GM18526 (cell line): Measurements from ENCODE around the gene BUD23.

ENCODE experiments used
- POLR2A ChIP-seq: IDR thresholded peaks from 3 replicates; pipeline ENCODE4 v1.6.1; 2011; ENCODE audit not compliant: insufficient read length; ENCODE audit errors: extremely low read depth

BUD23 gene

GRCh38 chr7:73683788-73684693 is 644 bp downstream of the BUD23 start:
- no peak for TF ChIP-seq POLR2A

DNA sequence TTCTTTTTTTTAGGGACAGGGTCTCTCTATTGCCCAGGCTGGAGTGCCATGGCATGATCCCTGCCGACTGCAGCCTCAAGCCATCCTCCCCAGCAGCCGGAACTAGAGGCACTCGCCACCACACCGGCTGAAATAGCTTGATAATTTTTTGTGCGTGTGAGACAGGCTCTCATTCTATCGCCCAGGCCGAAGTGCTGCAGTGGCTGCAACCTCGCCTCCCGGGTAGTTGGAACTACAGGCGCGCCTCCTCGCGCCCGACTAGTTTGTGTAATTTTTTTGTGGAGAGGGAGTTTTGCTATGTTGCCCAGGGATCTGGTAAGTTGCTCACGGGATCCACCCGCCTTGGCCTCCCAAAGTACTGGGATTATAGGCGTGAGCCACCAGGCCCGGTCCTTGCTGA is 1.9 kb downstream of the BUD23 start:
- no peak for TF ChIP-seq POLR2A

DNA sequence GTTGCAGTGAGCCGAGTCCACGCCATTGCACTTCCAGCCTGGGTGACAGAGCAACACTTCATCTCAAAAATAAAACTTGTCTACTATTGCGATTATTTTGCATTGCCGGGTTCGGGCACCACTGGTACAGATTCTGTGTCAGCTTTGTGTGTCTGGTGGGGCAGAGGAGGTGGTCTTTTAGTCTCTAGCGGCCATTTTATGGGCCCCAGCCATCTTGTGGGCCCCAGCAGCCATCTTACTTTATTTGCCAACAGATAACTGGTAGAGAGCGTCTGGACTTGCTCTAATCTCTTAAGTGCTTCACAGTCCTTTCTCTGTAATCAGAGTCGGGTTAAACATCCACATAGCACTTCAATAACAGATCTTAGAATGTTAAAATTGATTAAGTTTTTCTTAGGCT is 4.9 kb downstream of the BUD23 start:
- no peak for TF ChIP-seq POLR2A

GRCh38 chr7:73690646-73691045 is 7.2 kb downstream of the BUD23 start:
- TF ChIP-seq POLR2A = no peak

DNA sequence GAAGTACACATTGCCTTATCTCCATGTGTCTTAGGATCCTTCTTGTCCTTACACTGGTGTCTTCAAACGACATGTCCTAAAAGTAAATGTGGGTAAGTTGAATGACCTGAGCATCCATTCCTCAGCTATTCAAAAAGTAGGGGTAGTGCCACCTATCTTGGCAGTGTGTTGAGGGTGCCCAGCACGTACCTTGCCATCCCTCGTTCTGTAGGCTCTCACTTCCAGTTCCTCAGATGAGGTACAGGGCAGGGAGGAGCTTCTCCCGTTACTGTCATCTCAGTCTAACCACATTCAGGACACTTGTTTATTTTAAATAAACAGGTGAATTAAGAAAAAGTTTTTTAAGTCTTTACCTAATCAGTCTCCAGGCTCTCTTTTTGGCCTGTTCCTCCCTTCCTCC is 13.0 kb downstream of the BUD23 start:
- no peak for TF ChIP-seq POLR2A

DNA sequence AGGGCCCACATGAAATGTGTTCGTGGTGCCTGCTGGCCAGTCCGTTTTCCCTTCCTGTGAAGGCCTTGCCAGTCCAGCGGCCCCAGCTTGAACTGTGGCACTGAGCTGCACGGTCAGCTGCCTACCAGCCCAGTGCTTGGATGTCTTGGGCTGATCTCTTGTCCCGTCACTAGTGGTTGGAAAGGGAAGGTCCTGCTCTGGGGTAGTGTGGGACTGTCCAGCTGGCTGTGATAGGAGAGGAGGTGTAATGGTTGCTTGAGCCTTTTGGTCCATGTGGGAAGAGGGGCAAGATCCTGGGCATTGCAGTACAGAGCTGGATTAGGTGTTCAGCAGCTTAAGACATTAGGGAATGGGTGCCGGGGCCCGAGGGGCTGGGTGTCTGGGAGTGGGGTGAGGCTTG is 15.0 kb downstream of the BUD23 start:
- no peak for TF ChIP-seq POLR2A

GRCh38 chr7:73699370-73700068 is 16.1 kb downstream of the BUD23 start:
- TF ChIP-seq POLR2A = no peak

- TF ChIP-seq POLR2A = no peak
Measured at GRCh38 chr7:73700069-73700423, 16.6 kb downstream of the BUD23 start.

- no peak for TF ChIP-seq POLR2A
Measured at GRCh38 chr7:73700581-73701134, 17.3 kb downstream of the BUD23 start.

DNA sequence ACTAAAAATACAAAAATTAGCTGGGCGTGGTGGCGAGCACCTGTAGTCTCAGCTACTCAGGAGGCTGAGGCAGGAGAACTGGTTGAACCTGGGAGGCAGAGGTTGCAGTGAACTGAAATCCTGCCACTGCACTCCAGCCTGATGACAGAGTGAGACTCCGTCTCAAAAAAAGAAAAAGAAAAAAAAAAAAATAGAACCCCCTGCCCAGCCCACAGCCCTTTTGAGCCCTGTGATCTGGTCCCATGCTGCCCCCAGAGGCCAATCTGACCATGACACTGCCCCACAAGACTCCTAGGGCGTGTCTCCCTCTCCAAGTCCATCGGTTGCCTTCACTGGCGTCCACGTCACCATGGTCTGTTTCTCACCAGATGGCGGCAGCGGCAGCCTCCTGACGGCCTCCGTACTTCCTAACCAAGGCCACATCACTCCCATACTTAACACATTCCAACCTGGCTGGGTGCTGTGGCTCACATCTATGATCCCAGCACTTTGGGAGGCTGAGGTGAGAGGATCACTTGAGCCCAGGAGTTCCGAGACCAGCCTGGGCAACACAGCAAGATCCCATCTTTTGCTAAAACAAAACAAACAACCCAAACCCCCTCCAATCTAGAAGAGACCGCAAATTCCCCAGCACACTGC is 18.1 kb downstream of the BUD23 start:
- no peak for TF ChIP-seq POLR2A

- no peak for TF ChIP-seq POLR2A
Measured at GRCh38 chr7:73702226-73702625, 18.8 kb downstream of the BUD23 start.

DNA sequence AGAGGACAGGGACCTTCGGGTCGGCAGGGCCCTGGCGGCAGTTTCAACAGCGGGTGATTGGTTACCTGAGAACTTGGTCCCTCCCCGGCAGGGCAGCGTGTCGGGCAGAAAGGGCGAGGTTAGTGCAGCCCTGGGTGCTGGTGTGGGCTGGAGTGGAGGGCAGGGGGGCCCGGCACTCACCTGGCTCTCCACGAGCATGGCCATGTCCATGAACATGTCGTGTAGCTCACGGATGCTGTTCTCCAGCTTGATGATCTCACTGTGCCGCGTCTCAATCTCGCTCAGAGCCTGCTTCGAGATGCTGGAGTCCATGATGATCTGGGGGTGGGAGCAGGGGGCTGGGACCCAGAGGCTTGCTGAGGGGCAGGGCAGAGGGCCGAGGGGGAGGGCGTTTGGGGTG is 19.3 kb downstream of the BUD23 start:
- TF ChIP-seq POLR2A = no peak

DNA sequence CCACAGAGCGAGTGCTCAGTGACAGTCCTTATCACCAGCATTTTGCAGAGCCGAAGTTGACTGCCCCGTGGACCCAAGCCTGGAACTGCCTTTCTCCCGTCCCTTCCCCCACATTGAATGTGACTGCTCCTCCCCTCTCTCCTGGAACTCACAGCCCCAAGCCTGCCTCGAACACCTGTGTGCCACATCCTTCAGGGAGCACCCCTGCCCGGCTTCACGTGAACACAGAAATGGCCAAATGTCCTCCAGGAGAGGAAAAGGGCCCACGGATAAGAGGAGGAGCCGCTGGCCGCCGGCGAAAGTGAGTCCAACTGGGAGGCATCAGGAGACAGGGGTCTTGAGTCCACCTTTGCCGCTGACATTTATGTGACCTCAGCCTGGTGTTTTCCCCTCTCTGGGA is 19.8 kb downstream of the BUD23 start:
- TF ChIP-seq POLR2A = no peak

DNA sequence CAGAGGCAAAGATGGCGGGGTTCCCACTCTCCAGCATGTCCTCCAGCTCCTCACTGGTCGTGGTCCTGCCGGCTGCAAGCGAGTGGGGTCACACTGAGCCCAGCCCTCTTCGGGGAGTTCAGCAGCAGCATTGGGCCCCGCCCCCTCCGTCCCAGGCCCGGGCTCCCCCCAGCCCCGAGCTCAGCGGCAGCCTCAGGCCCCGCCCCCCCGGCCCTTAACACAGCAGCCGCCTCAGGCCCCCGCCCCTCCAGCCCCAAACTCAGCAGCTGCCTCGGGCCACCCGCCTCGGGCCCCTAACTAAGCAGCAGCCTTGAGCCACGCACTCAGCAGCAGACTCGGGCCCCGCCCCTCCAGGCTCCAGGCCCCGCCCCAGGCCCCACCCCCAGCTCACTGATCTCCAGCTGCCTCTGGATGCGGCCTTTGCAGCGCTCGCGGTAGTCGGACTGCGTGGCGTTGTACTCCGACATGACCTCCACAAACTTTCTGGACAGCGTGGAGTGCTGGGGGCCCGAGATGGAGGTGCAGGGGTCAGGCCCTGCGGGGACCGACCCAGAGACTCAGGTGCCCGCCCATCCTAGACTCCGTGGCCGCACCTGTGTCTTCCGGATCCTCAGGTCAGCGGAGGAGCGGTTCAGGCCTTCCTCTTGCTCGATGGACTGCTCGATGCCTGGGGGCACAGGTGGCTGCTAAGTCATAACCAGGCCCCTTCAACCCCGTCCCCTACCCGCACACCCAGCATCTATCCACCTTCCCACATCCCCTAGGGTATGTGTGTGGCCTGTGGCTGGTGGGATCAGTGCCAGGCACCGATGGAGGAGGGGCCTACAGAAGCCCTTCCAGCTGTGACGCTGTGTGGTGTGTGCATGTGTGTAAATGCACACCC is 20.6 kb downstream of the BUD23 start:
- no peak for TF ChIP-seq POLR2A
